ENCODE measurements around the gene UNC13C. TPM values are rescaled to one million over a fixed set of nuclear protein-coding genes. Genes with fewer than 3 reads are reported as not detected.

Gene UNC13C
- total and polyA plus RNA-seq, 2 donors (not counting 3 experiments of a cell fraction or from before 2014, with no cell fraction given) = not detected

GRCh38 chr15:53963801-53964200, 14.4 kb upstream of the UNC13C start:
- H3K4me1 ChIP-seq (ENCODE audit: control insufficient read depth, extremely low read depth, insufficient read depth, low read length) = no peaks in the 10 kb centered on the region
- no peak for DNase-seq (ENCODE audit: low read depth, low spot score)
- no peaks in the 10 kb centered on the region for H4K20me1 ChIP-seq (replicated peaks; ENCODE audit: control insufficient read depth, extremely low read depth, insufficient read depth, low read length)
- TF ChIP-seq FOS (IDR thresholded peaks at IDR 0.05; ENCODE audit: borderline replicate concordance, insufficient read depth, low read length) (no peak), MYC (IDR thresholded peaks at IDR 0.05; ENCODE audit: low read depth, low read length) (no peak), POLR2AphosphoS5 (IDR thresholded peaks at IDR 0.05; ENCODE audit: insufficient read depth, low read depth, low read length) (no peak), EZH2 (IDR thresholded peaks at IDR 0.05; ENCODE audit: borderline replicate concordance, low read depth, low read length, severe bottlenecking) (no peak), GATA2 (IDR thresholded peaks at IDR 0.05; ENCODE audit: insufficient read depth, insufficient read length, low read depth, low read length) (no peak), CTCF (IDR thresholded peaks at IDR 0.05; ENCODE audit: extremely low read depth in 1 of 2, insufficient read depth in 1 of 2, low read depth in 1 of 2, low read length in 2 of 2) (no peak), MAX (IDR thresholded peaks at IDR 0.05; ENCODE audit: insufficient read depth, insufficient read length) (no peak), JUN (IDR thresholded peaks at IDR 0.05; ENCODE audit: borderline replicate concordance, insufficient read depth, insufficient read length, low read depth) (no peak), POLR2A (IDR thresholded peaks at IDR 0.05; ENCODE audit: low read depth, low read length) (no peak)
- FAIRE-seq = no peak
- H3K4me2 ChIP-seq (ENCODE audit: insufficient read depth, low read length) = no peak overlapping the region
- H3K9ac ChIP-seq (replicated peaks; ENCODE audit: extremely low read depth, insufficient read depth, low read length) = no peak overlapping the region
- no peaks in the 10 kb centered on the region for H3K27me3 ChIP-seq (ENCODE audit: control insufficient read depth in 2 of 2, insufficient read depth in 2 of 2, low read length in 2 of 2)
- no peak overlapping the region for H2AFZ ChIP-seq (ENCODE audit: low read depth, low read length)
- no peaks in the 10 kb centered on the region for H3K9me3 ChIP-seq (replicated peaks; ENCODE audit: control insufficient read depth, insufficient read depth, low read length)
- no peaks in the 10 kb centered on the region for H3K79me2 ChIP-seq (ENCODE audit: control insufficient read depth, insufficient read depth, low read length)
- CTCF ChIA-PET = interaction anchor here (0.7 to 1.4 kb wide), 4 partner anchors 1144 to 1476 kb away, joined by 3 to 6 read pairs (median 4); no protein-coding TSS in a partner anchor
- no peak overlapping the region for H3K4me3 ChIP-seq (replicated peaks in 1 of 3; ENCODE audit: insufficient read depth in 1 of 3, low read depth in 1 of 3, low read length in 3 of 3)
- H3K9me1 ChIP-seq (replicated peaks; ENCODE audit: control insufficient read depth, extremely low read depth, insufficient read depth, low read length) = no peaks in the 10 kb centered on the region
- dilution Hi-C loops (cut with MboI; ENCODE audit: extremely low pct_ligation_motif_present, low sequenced_read_pairs) (no loop called here), intact Hi-C loops (cut with micrococcal nuclease) (loop anchor here (5.0 kb wide), 1 partner anchor 1328 kb away; no protein-coding TSS in a partner anchor)
- POLR2A ChIA-PET = no interaction called here
- H3K36me3 ChIP-seq (ENCODE audit: control insufficient read depth in 2 of 2, extremely low read depth in 1 of 2, insufficient read depth in 2 of 2, low read length in 2 of 2) = no peaks in the 10 kb centered on the region
- no TSS peak for BruUV-seq (replicated peaks)
- no peak overlapping the region for H3K27ac ChIP-seq (ENCODE audit: insufficient read depth, low read depth, low read length)

All from endothelial cell of umbilical vein (primary cell).